ENCODE data around the gene HMGXB3.
"Not testable (repeated sequence)": the region's sequence is repeated elsewhere in the genome, so short reads cannot be mapped to it uniquely, and the experiment has no call there.

The HMGXB3 gene

GRCh38 chr5:150021491-150022157 lies 21.1 kb downstream of the HMGXB3 start:
- no peak for DNase-seq

- no peak for DNase-seq
These were observed 21.6 kb downstream of the HMGXB3 start for GRCh38 chr5:150022158-150022531.

DNA sequence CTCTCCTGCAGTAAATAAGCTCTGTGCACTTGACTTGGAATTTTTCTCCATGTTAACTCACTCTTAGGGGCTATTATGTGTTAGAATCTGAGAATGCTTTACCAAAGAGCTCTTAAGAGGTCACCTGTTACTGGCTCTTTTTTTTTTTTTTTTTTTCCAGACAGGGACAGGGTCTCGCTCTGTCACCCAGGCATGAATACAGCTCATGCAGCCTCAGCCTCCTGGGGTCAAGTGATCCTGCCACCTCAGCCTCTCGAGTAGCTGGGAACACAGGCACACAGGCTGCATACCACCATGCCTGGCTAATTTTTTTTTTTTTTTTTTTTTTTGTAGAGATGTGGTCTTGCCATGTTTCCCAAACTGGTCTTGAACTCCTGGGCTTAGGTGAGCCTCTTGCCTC lies 22.1 kb downstream of the HMGXB3 start:
- no peak for DNase-seq

GRCh38 chr5:150023136-150023535 lies 22.6 kb downstream of the HMGXB3 start:
- DNase-seq: no peak

GRCh38 chr5:150024346-150024984 lies 23.9 kb downstream of the HMGXB3 start:
- DNase-seq: no peak

GRCh38 chr5:150026682-150027172 lies 26.2 kb downstream of the HMGXB3 start:
- DNase-seq: no peak

DNA sequence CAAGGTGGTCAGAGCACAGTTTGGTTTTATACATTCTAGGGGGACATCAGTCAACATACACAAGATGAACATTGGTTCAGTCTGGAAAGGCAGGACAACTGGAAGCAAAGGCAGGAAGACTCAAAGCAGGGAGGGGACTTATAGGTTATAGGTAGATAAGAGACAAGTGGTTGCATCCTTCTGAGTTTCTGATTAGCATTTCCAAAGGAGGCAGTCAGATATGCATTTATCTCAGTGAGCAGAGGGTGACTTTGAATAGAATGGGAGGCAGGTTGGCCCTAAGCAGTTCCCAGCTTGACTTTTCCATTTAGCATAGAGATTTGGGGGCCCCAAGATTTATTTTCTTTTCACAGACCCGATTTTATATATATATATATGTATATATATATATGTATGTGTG lies 27.5 kb downstream of the HMGXB3 start:
- not testable (repeated sequence) for DNase-seq

DNA sequence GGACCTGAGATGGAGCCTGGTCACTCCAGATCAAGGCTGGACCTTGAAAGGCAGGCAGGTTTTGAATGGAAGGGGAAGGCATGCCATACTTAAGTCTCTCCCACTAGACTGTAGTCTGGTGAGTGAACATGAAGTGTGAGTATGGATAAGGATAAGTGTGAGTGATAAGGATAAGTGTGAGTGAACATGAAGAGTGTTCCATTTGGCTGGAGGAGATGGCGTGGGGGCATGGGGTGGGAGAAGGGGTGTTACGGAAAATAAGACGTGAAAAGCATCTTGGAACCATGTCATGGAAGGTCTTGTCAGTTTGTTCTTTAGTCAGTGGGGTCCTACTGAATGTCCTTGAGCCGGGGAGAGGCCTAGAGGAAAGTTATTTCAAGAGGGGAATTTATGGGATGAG lies 32.8 kb downstream of the HMGXB3 start:
- no peak for DNase-seq

DNA sequence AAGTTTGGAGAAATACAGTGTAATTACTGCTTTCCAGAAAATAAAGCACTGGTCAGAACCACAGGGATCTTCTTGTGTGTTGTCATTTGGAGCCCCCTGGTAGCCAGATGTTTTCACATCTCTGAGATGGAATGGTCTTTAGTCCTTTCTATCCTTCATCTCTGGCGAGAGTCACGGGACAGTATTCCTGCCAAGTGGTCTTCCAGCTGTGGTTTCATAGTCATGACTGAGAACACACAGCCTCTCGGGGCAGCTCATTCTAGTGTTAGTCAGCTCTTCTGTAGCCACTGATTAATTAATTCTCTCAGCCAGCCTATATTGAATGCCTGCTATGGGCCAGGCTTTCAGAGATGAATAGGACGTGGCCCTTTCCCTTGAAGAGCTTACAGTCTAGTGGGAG lies 34.1 kb downstream of the HMGXB3 start:
- no peak for DNase-seq

GRCh38 chr5:150035139-150035895 lies 34.8 kb downstream of the HMGXB3 start:
- DNase-seq: no peak

DNA sequence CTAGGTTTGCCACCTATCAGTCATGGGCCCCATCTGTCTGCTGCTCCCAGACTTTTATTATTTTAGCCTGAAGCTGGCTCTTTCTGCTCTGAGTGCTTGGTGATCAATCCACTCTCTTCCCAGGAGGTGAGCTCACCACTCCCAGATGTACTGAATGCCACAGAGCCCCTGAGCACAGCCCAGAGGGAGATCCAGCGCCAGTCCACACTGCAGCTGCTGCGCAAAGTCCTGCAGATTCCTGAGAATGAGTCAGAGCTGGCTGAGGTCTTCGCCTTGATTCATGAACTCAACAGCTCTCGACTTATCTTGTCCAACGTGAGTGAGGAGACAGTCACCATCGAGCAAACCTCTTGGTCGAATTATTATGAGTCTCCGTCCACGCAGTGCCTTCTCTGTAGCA lies 36.0 kb downstream of the HMGXB3 start:
- DNase-seq: no peak

DNA sequence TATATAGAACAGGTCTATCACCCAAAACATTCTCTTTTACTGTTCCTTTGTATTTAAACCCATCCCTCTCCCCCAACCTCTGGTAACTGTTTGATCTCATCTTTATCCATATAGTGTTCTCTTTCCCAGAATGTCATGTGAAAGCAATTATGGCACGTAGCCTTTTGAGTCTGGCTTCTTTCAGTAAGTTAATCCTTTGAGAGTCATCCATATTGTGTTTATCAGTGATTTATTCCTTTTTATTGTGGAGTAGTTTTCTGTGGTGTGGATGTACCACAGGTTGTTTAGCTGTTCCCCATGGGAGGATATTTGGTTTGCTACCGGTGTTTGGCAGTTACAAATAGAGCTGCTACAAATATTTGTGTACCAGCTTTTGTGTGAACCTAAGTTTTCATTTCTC lies 38.0 kb downstream of the HMGXB3 start:
- DNase-seq: no peak

DNA sequence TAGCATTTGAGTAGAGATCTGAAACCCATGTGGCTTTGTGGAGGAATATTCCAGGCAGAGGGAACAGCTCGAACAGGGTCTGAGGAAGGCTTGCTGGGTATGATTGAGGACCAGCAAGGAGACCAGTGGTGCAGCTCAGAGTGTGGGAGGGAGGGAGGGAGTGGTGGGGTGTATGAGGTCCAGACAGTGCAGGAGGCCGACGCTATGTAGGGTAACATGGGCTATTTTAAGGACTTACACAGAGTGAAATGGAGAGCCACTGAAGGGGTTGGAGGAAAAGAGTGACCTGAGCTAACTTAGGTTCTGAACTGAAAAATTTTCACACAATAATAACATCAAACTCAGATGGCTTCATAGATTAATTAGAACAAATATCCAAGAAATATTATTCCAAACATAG lies 41.9 kb downstream of the HMGXB3 start:
- no peak for DNase-seq

DNA sequence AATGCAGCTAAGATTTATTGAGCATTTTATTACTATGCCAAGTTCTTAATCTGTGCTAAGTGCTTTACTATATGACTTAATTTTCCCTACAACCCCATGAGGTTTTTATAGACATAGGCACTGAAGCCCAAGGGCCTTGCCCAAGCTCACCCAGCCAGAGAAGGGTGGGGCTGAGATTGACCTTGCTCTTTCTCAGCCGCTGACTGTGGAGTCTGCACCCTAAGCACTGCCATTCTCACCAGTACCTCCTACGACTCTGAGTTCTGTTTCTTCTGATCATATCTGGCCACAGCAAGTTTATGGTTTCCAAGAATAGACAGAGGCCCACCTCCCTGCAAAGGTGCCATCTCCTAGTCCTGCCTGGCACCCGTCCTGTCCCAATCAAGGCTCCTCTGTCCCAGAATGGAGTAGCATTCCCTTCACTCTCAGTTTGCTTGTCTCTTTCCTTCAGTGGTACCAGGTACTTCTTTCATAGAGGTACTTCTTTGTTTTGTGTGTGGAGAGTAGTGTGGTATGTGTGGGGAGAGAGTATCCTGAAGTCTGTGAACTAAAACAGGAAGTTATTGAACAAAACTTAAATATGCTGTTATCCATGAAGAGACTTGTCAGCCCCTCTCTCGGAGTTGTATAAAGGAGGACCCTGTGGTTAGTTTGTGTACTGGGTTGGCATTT lies 43.3 kb downstream of the HMGXB3 start:
- DNase-seq: no peak

- no peak for DNase-seq
These were observed 43.8 kb downstream of the HMGXB3 start for GRCh38 chr5:150044329-150044681.

DNA sequence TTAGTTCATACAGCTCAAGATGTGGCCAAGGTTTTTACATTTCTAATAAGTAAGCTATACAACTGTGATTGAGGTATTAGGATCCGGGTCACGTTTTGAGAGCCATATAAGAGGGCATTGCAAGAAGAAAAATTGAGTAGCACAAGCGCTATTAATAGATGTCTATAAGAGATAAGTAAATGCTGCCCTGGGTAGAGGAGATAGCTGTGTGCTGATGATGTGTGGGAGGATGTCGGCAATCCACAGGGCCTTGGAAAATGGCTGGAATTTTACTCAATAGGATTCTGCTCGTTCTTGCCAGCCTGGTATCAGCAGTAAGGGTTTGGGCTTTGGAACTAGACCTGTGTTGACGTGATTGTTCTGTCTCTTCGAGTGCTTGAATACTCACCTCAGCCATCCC lies 44.2 kb downstream of the HMGXB3 start:
- no peak for DNase-seq

- DNase-seq: no peak
These were observed 45.0 kb downstream of the HMGXB3 start for GRCh38 chr5:150045549-150045948.

DNA sequence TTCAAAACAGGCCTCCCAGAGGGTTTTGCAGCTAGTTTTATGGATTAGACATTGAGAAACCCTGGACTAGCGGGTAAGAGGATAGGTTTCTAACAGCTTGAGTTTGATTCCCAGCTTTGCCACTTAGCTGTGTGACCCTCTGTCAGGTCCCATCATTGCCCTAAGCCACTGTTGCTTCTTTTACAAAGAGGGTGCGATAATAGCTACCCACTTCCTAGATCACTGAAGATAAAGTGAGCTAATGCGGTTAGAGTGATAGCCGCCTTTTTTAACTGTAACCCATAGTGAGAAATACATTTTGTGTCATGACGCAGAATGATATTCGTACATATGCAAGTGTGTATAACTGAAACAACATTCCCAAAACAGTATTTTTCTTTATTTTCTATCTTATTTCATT lies 45.5 kb downstream of the HMGXB3 start:
- no peak for DNase-seq

DNA sequence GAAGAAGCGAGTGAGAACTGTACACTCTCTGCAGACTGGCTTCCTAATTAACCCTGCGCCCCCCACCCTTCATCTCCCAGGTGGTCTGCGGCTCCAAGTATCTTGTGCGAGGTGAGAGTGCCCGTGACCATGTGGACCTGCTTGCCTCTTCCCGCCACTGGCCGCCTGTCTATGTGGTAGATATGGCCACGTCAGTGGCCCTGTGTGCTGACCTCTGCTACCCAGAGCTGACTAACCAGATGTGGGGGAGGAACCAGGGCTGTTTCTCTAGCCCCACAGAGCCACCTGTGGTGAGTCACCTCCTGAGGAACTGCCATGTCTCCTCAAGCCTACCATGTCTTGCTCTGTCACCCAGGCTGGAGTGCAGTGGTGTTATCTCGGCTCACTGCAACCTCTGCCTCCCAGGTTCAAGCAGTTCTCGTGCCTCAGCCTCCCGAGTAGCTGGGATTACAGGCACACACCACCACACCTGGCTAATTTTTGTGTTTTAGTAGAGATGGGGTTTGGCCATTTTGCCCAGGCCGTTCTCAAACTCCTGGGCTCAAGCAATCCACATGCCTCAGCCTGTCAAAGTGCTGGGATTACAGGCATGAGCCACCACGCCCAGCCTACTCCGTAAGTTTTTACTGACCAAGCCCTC lies 49.8 kb downstream of the HMGXB3 start:
- DNase-seq: not testable (repeated sequence)

DNA sequence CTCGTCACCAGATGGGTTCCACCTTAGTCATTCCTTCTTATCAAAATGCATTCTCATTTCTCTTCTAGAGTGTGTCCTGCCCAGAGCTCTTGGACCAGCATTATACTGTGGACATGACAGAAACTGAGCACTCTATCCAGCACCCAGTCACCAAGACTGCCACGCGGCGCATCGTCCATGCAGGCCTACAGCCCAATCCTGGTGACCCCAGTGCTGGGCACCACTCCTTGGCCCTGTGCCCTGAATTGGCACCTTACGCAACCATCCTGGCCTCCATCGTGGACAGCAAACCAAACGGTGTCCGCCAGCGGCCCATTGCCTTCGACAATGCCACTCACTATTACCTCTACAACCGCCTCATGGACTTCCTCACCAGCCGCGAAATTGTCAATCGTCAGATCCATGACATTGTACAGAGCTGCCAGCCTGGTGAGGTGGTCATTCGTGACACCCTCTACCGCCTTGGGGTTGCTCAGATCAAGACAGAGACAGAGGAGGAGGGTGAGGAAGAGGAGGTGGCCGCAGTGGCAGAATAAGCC lies 51.2 kb downstream of the HMGXB3 start:
- DNase-seq: no peak

- no peak for DNase-seq
These were observed 51.9 kb downstream of the HMGXB3 start for GRCh38 chr5:150052226-150052955.

All from NCI-H1105 (cell line).